GM19023 (cell line): ENCODE data around the gene SLC19A1.
"Not testable (repeated sequence)": the region's sequence is repeated elsewhere in the genome, so short reads cannot be mapped to it uniquely, and the experiment has no call there.

Experiments used
- ATAC-seq: cut with Tn5 transposase; IDR thresholded peaks from one replicate; pipeline ENCODE4 v1.9.1; 2021; ENCODE audit warnings: mild to moderate bottlenecking, moderate library complexity; ENCODE audit not compliant: unreplicated experiment

The SLC19A1 gene

GRCh38 chr21:45534636-45535331 lies 7.5 kb downstream of the SLC19A1 start:
- ATAC-seq, result no peak

GRCh38 chr21:45533846-45534635 lies 8.2 kb downstream of the SLC19A1 start:
- ATAC-seq, result no peak

- no peak for ATAC-seq
These were observed 8.8 kb downstream of the SLC19A1 start for GRCh38 chr21:45533361-45533845.

GRCh38 chr21:45532826-45533360 lies 9.3 kb downstream of the SLC19A1 start:
- ATAC-seq, result no peak

- no peak for ATAC-seq
These were observed 10.6 kb downstream of the SLC19A1 start for GRCh38 chr21:45531393-45532215.

GRCh38 chr21:45531114-45531392 lies 11.2 kb downstream of the SLC19A1 start:
- ATAC-seq, result not testable (repeated sequence)

GRCh38 chr21:45530423-45531113 lies 11.7 kb downstream of the SLC19A1 start:
- ATAC-seq, result no peak

- no peak for ATAC-seq
These were observed 12.3 kb downstream of the SLC19A1 start for GRCh38 chr21:45529785-45530422.

GRCh38 chr21:45528981-45529784 lies 13.1 kb downstream of the SLC19A1 start:
- no peak for ATAC-seq

GRCh38 chr21:45528028-45528705 lies 14.1 kb downstream of the SLC19A1 start:
- ATAC-seq, result no peak

GRCh38 chr21:45527151-45527999 lies 14.9 kb downstream of the SLC19A1 start:
- not testable (repeated sequence) for ATAC-seq

- ATAC-seq, result no peak
These were observed 16.3 kb downstream of the SLC19A1 start for GRCh38 chr21:45525910-45526306.

- ATAC-seq, result no peak
These were observed 16.9 kb downstream of the SLC19A1 start for GRCh38 chr21:45525153-45525909.

- no peak for ATAC-seq
These were observed 17.5 kb downstream of the SLC19A1 start for GRCh38 chr21:45524756-45525152.

GRCh38 chr21:45523411-45524101 lies 18.7 kb downstream of the SLC19A1 start:
- ATAC-seq, result no peak

- no peak for ATAC-seq
These were observed 19.3 kb downstream of the SLC19A1 start for GRCh38 chr21:45522986-45523385.

GRCh38 chr21:45522381-45522780 lies 19.9 kb downstream of the SLC19A1 start:
- no peak for ATAC-seq
